HEK293 (cell line): ENCODE measurements around the gene IMPACT.

Source experiments
- CTCF ChIA-PET: fragments of 350-600 bp; formaldehyde crosslinking; extraction: SDS; loops from one replicate; lab custom pipeline; 2021; ENCODE audit warnings: antibody characterized with exemption; lab: Yijun Ruan, JAX
- POLR2A ChIA-PET: fragments of 300-600 bp; formaldehyde crosslinking; extraction: SDS; loops from one replicate; lab custom pipeline; 2020; ENCODE audit warnings: antibody characterized with exemption, inconsistent platforms; lab: Yijun Ruan, JAX
- H3K27ac ChIP-seq: fragments of 200-500 bp; sonication (Bioruptor generic); 2 replicates; pipeline ENCODE4 v1.5.1; 2014; ENCODE audit warnings: low read depth, low read length, control low read depth, inconsistent platforms; ENCODE audit errors: extremely low read depth
- H3K36me3 ChIP-seq, 2 experiments: fragments of 200-500 bp in 1 of 2; sonication (Bioruptor generic) in 1 of 2; 1 replicate in 1 of 2; 2 replicates in 1 of 2; pipeline ENCODE4 v1.5.1; 2014 to 2017; ENCODE audit warnings: inconsistent platforms in 2 of 2, low read length in 2 of 2; ENCODE audit not compliant: control insufficient read depth in 2 of 2, insufficient read depth in 1 of 2
- H3K4me1 ChIP-seq: fragments of 200-500 bp; sonication (Bioruptor generic); 2 replicates; pipeline ENCODE4 v1.5.1; 2014; ENCODE audit warnings: mild to moderate bottlenecking, low read length, inconsistent platforms; ENCODE audit not compliant: control insufficient read depth, insufficient read depth
- H3K4me3 ChIP-seq: 2 replicates; pipeline ENCODE4 v1.5.1; 2011; ENCODE audit warnings: low read depth, mild to moderate bottlenecking, control low read depth, low read length, moderate library complexity
- H3K9me3 ChIP-seq: fragments of 200-500 bp; sonication (Bioruptor generic); 2 replicates; pipeline ENCODE4 v1.5.1; 2014; ENCODE audit warnings: low read depth, low read length, inconsistent platforms; ENCODE audit not compliant: control insufficient read depth, insufficient read depth
- BCL11B ChIP-seq: fragments of 450-650 bp; formaldehyde crosslinking; IDR thresholded peaks from 2 replicates; pipeline ENCODE4 v1.5.1; 2016; ENCODE audit warnings: low read depth, missing biosample characterization, missing genetic modification characterization
- GLIS1 ChIP-seq: fragments of 450-650 bp; formaldehyde crosslinking; IDR thresholded peaks from 2 replicates; pipeline ENCODE4 v1.5.1; 2016; ENCODE audit warnings: missing biosample characterization, missing genetic modification characterization
- KLF10 ChIP-seq: fragments of 450-650 bp; IDR thresholded peaks from 2 replicates; pipeline ENCODE4 v1.5.1; 2018; ENCODE audit warnings: missing biosample characterization, mild to moderate bottlenecking, missing genetic modification characterization
- ZEB2 ChIP-seq: fragments of 450-650 bp; formaldehyde crosslinking; IDR thresholded peaks from 2 replicates; pipeline ENCODE4 v1.5.1; 2016; ENCODE audit warnings: missing biosample characterization, missing genetic modification characterization
- ZIC2 ChIP-seq: fragments of 450-650 bp; formaldehyde crosslinking; IDR thresholded peaks from 2 replicates; pipeline ENCODE4 v1.5.1; 2016; ENCODE audit warnings: missing biosample characterization, missing genetic modification characterization
- ZNF26 ChIP-seq: fragments of 450-650 bp; formaldehyde crosslinking; IDR thresholded peaks from 2 replicates; pipeline ENCODE4 v1.5.1; 2016; ENCODE audit warnings: missing biosample characterization, missing genetic modification characterization
- ZNF324 ChIP-seq: fragments of 450-650 bp; formaldehyde crosslinking; IDR thresholded peaks from 2 replicates; pipeline ENCODE4 v1.5.1; 2016; ENCODE audit warnings: missing biosample characterization, missing genetic modification characterization
- ZNF350 ChIP-seq: fragments of 450-650 bp; formaldehyde crosslinking; IDR thresholded peaks from 2 replicates; pipeline ENCODE4 v1.5.0; 2017; ENCODE audit warnings: missing biosample characterization, mild to moderate bottlenecking, missing genetic modification characterization
- ZNF514 ChIP-seq: fragments of 450-650 bp; formaldehyde crosslinking; IDR thresholded peaks from 2 replicates; pipeline ENCODE4 v1.5.1; 2016; ENCODE audit warnings: missing biosample characterization, missing genetic modification characterization
- ZSCAN5A ChIP-seq: fragments of 450-650 bp; formaldehyde crosslinking; IDR thresholded peaks from 2 replicates; pipeline ENCODE4 v1.5.1; 2016; ENCODE audit warnings: missing biosample characterization, missing genetic modification characterization
- TF ChIP-seq, protein P1 (sequence below): fragments of 450-650 bp; formaldehyde crosslinking; IDR thresholded peaks from 2 replicates; pipeline ENCODE4 v1.5.1; 2017; ENCODE audit warnings: missing biosample characterization, missing genetic modification characterization
- TF ChIP-seq, protein P2 (sequence below): fragments of 450-650 bp; formaldehyde crosslinking; IDR thresholded peaks from 2 replicates; pipeline ENCODE4 v1.5.1; 2017; ENCODE audit warnings: missing biosample characterization, missing genetic modification characterization
- TF ChIP-seq, protein P3 (sequence below): fragments of 450-650 bp; formaldehyde crosslinking; IDR thresholded peaks from 2 replicates; pipeline ENCODE4 v1.5.1; 2016; ENCODE audit warnings: missing biosample characterization, missing genetic modification characterization
- TF ChIP-seq, protein P4 (sequence below): fragments of 450-650 bp; formaldehyde crosslinking; IDR thresholded peaks from 2 replicates; pipeline ENCODE4 v1.5.1; 2016; ENCODE audit warnings: missing biosample characterization, missing genetic modification characterization

The IMPACT gene

GRCh38 chr18:24378598-24378997, 47.9 kb upstream of the IMPACT start:
- ChIA-PET CTCF (interaction anchor here (0.6 to 1.2 kb wide), 4 partner anchors 10 to 356 kb away, joined by 3 to 7 read pairs (median 3); no protein-coding TSS in a partner anchor), POLR2A (no interaction called here)
- Histone ChIP-seq H3K4me1 (no peaks in the 10 kb centered on the region), H3K4me3 (no peak overlapping the region), H3K36me3 (peaks cover 0 to 19% of the 10 kb centered on the region in 2 experiments; a peak in 2 of 3 replicates), H3K27ac (no peak overlapping the region), H3K9me3 (no peaks in the 10 kb centered on the region)
- TF ChIP-seq ZNF350 (tag by site-specific recombination) (no peak), ZIC2 (tag by site-specific recombination) (peak; percentile 34; the same call in 1 of the 2 replicates), ZSCAN5A (tag by site-specific recombination) (no peak), ZNF514 (tag by site-specific recombination) (no peak), ZNF324 (no peak), ZNF26 (tag by site-specific recombination) (no peak), GLIS1 (tag by site-specific recombination) (peak; percentile 40; the same call in 1 of the 2 replicates)
- TF ChIP-seq, protein P1, sequence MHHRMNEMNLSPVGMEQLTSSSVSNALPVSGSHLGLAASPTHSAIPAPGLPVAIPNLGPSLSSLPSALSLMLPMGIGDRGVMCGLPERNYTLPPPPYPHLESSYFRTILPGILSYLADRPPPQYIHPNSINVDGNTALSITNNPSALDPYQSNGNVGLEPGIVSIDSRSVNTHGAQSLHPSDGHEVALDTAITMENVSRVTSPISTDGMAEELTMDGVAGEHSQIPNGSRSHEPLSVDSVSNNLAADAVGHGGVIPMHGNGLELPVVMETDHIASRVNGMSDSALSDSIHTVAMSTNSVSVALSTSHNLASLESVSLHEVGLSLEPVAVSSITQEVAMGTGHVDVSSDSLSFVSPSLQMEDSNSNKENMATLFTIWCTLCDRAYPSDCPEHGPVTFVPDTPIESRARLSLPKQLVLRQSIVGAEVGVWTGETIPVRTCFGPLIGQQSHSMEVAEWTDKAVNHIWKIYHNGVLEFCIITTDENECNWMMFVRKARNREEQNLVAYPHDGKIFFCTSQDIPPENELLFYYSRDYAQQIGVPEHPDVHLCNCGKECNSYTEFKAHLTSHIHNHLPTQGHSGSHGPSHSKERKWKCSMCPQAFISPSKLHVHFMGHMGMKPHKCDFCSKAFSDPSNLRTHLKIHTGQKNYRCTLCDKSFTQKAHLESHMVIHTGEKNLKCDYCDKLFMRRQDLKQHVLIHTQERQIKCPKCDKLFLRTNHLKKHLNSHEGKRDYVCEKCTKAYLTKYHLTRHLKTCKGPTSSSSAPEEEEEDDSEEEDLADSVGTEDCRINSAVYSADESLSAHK (tag by site-specific recombination) = no peak
- TF ChIP-seq, protein P2, sequence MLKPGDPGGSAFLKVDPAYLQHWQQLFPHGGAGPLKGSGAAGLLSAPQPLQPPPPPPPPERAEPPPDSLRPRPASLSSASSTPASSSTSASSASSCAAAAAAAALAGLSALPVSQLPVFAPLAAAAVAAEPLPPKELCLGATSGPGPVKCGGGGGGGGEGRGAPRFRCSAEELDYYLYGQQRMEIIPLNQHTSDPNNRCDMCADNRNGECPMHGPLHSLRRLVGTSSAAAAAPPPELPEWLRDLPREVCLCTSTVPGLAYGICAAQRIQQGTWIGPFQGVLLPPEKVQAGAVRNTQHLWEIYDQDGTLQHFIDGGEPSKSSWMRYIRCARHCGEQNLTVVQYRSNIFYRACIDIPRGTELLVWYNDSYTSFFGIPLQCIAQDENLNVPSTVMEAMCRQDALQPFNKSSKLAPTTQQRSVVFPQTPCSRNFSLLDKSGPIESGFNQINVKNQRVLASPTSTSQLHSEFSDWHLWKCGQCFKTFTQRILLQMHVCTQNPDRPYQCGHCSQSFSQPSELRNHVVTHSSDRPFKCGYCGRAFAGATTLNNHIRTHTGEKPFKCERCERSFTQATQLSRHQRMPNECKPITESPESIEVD (tag by site-specific recombination) = no peak
- TF ChIP-seq, protein P3, sequence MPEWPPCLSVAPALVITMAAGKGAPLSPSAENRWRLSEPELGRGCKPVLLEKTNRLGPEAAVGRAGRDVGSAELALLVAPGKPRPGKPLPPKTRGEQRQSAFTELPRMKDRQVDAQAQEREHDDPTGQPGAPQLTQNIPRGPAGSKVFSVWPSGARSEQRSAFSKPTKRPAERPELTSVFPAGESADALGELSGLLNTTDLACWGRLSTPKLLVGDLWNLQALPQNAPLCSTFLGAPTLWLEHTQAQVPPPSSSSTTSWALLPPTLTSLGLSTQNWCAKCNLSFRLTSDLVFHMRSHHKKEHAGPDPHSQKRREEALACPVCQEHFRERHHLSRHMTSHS (tag by site-specific recombination) = no peak

DNA sequence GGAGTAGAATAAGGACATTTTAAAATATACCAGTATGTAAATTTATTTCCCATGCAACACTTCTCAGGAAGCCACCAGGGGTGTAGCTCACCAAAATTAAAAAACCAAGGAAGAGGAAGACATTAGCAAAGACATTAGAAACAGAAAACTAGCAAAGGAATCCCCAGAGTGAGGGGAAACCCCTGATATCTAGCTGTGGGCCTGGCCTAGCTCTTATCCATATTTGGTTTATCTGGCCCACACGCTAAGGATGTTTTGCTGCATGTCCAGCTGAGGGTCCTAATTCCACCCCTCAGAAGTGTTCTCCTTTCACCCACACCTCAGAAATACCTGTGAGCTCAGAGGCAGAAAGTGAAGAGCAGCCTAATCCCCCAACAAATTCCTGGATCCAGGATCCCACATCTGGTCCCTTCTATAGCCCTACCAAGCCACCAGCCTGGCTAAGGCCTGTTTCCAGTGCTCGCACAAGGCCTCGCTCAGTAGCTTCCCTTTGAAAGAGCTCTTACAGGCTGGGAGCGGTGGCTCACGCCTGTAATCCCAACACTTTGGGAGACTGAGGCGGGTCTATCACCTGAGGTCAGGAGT, 46.2 kb upstream of the IMPACT start:
- TF ChIP-seq, protein P4, sequence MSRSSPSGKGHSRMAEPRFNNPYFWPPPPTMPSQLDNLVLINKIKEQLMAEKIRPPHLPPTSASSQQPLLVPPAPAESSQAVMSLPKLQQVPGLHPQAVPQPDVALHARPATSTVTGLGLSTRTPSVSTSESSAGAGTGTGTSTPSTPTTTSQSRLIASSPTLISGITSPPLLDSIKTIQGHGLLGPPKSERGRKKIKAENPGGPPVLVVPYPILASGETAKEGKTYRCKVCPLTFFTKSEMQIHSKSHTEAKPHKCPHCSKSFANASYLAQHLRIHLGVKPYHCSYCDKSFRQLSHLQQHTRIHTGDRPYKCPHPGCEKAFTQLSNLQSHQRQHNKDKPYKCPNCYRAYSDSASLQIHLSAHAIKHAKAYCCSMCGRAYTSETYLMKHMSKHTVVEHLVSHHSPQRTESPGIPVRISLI = no peak
- TF ChIP-seq KLF10 (tag by site-specific recombination) (no peak), BCL11B (no peak), ZEB2 (tag by site-specific recombination) (no peak)
- H3K4me3 ChIP-seq = no peak overlapping the region
- H3K9me3 ChIP-seq = no peaks in the 10 kb centered on the region
- H3K36me3 ChIP-seq = peaks cover 0 to 15% of the 10 kb centered on the region in 2 experiments; a peak in 2 of 3 replicates
- no peaks in the 10 kb centered on the region for H3K4me1 ChIP-seq
- ChIA-PET CTCF (interaction anchor here (0.8 to 1.3 kb wide), 3 partner anchors 17 to 109 kb away, joined by 3 to 4 read pairs (median 3); no protein-coding TSS in a partner anchor), POLR2A (interaction anchor here (1.0 to 1.1 kb wide), 2 partner anchors 17 to 242 kb away, joined by 4 read pairs; partner anchors contain the start of genes CABYR and OSBPL1A)
- H3K27ac ChIP-seq = no peak overlapping the region
